Measurements from ENCODE around the gene ATP6V0B. TPM values are rescaled to one million over a fixed set of nuclear protein-coding genes. Genes with fewer than 3 reads are reported as not detected.

The ATP6V0B gene
- total RNA-seq, 1 donor from 2014 or later, result 123 TPM

DNA sequence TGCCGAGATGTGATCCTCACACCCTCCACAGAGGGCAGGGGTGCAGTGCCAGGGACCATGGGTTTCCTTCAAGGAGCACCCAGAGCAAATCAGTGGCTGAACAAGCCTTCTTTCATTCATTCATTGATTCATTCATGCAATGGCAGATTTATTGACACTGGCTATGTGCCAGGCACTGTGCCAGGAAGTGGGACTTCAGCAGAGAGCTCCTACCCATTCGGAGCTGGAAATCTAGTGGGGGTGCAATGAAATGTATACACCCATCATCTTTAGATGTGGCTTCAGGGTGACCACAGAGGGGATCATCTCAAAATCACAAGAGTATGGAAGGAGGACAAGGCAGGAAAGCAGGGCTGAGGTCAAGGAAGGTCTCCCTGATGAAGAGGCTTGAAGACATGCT, 37.6 kb downstream of the ATP6V0B start:
- peaks cover 21% of the 10 kb centered on the region for H3K4me1 Mint-ChIP-seq (ENCODE audit: low read depth)
- TF ChIP-seq, protein P1, sequence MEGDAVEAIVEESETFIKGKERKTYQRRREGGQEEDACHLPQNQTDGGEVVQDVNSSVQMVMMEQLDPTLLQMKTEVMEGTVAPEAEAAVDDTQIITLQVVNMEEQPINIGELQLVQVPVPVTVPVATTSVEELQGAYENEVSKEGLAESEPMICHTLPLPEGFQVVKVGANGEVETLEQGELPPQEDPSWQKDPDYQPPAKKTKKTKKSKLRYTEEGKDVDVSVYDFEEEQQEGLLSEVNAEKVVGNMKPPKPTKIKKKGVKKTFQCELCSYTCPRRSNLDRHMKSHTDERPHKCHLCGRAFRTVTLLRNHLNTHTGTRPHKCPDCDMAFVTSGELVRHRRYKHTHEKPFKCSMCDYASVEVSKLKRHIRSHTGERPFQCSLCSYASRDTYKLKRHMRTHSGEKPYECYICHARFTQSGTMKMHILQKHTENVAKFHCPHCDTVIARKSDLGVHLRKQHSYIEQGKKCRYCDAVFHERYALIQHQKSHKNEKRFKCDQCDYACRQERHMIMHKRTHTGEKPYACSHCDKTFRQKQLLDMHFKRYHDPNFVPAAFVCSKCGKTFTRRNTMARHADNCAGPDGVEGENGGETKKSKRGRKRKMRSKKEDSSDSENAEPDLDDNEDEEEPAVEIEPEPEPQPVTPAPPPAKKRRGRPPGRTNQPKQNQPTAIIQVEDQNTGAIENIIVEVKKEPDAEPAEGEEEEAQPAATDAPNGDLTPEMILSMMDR (IDR thresholded peaks at IDR 0.05), result no peak
- no peaks in the 10 kb centered on the region for H3K9me3 Mint-ChIP-seq (ENCODE audit: low read depth)
- no peak overlapping the region for H3K27ac Mint-ChIP-seq (ENCODE audit: unreplicated experiment)
- H3K36me3 Mint-ChIP-seq (ENCODE audit: low read depth), result peaks cover 5% of the 10 kb centered on the region
- no peak for DNase-seq (ENCODE audit: low spot score)
- H3K27me3 Mint-ChIP-seq (ENCODE audit: low read depth), result no peaks in the 10 kb centered on the region
- no peak overlapping the region for H3K4me3 Mint-ChIP-seq (ENCODE audit: unreplicated experiment)

- Mint-ChIP-seq H3K4me1 (ENCODE audit: low read depth) (peaks cover 21% of the 10 kb centered on the region), H3K36me3 (ENCODE audit: low read depth) (peaks cover 4% of the 10 kb centered on the region), H3K9me3 (ENCODE audit: low read depth) (no peaks in the 10 kb centered on the region), H3K27ac (ENCODE audit: unreplicated experiment) (no peak overlapping the region), H3K4me3 (ENCODE audit: unreplicated experiment) (no peak overlapping the region), H3K27me3 (ENCODE audit: low read depth) (no peaks in the 10 kb centered on the region)
- TF ChIP-seq, protein P1 (IDR thresholded peaks at IDR 0.05), result no peak
- DNase-seq (ENCODE audit: low spot score), result no peak
Observed at GRCh38 chr1:44012941-44013609, 38.3 kb downstream of the ATP6V0B start.

DNA sequence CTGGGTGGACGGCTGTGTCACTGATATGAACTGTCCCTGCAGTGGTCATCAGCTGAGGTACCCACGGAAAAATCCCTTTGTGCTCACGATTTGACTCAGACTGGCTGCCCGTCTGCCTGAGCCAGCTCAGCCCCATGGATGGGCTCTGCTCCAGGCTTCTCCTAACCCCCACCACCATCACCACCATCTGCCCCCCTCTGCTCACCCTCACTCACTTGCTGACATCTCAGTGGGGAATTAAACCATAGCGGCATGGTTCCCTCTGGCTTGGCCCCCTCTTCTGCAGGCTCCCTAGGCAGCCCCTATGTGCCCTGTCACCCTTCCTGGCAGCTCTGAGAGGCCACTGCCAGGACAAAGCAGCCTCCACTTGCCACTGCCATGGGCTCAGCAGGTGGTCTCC, 39.2 kb downstream of the ATP6V0B start:
- H3K36me3 Mint-ChIP-seq (ENCODE audit: low read depth), result peaks cover 4% of the 10 kb centered on the region

DNA sequence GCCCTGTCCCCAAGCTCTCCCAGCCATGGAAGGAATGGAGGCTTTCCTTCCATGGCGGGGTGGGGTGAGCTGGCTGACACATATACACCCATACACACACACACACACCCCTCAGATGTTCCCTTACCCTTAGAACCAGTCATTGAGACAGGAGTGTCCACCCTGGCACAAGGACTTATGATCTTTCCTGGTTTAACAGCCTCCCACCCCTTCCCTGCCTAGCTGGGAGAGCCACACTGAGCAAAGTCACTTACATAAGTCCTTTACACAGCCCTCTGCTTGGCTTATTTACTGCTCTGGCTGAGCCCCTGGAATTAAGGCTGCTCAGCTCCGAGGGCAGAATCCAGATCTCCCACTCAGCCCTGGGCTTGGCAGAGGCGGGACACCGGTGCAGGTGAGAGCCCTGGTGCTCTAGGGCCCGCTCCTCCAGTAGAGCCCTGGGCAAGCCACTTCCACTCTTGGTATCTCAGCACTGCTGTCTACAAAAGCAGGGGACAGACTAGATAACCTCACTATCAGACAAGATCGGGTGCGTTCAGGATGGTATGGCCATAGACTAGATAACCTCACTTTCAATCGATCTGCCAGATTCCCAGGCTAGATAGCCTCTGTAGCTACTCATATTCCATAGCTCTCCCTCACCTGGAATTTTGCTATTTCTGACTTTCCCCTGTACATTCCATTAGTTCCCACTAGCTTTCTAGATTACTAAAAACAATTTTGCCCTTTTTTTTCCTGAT, 39.8 kb downstream of the ATP6V0B start:
- no peaks in the 10 kb centered on the region for H3K9me3 Mint-ChIP-seq (ENCODE audit: low read depth)
- peaks cover 21% of the 10 kb centered on the region for H3K4me1 Mint-ChIP-seq (ENCODE audit: low read depth)
- peaks cover 4% of the 10 kb centered on the region for H3K36me3 Mint-ChIP-seq (ENCODE audit: low read depth)
- H3K4me3 Mint-ChIP-seq (ENCODE audit: unreplicated experiment), result no peak overlapping the region
- TF ChIP-seq, protein P1 (IDR thresholded peaks at IDR 0.05), result no peak
- no peak overlapping the region for H3K27ac Mint-ChIP-seq (ENCODE audit: unreplicated experiment)
- no peak for DNase-seq (ENCODE audit: low spot score)
- no peaks in the 10 kb centered on the region for H3K27me3 Mint-ChIP-seq (ENCODE audit: low read depth)

More for the DNA sequence above, 39.2 kb downstream of the ATP6V0B start:
- Mint-ChIP-seq H3K4me1 (ENCODE audit: low read depth) (peaks cover 21% of the 10 kb centered on the region), H3K27me3 (ENCODE audit: low read depth) (no peaks in the 10 kb centered on the region), H3K4me3 (ENCODE audit: unreplicated experiment) (no peak overlapping the region), H3K9me3 (ENCODE audit: low read depth) (no peaks in the 10 kb centered on the region), H3K27ac (ENCODE audit: unreplicated experiment) (no peak overlapping the region)
- TF ChIP-seq, protein P1 (IDR thresholded peaks at IDR 0.05), result no peak
- DNase-seq (ENCODE audit: low spot score), result no peak

- no peak overlapping the region for H3K4me3 Mint-ChIP-seq (ENCODE audit: unreplicated experiment)
- H3K9me3 Mint-ChIP-seq (ENCODE audit: low read depth), result no peaks in the 10 kb centered on the region
- H3K27ac Mint-ChIP-seq (ENCODE audit: unreplicated experiment), result no peak overlapping the region
- no peak for DNase-seq (ENCODE audit: low spot score)
- H3K36me3 Mint-ChIP-seq (ENCODE audit: low read depth), result peaks cover 2% of the 10 kb centered on the region
- peaks cover 21% of the 10 kb centered on the region for H3K4me1 Mint-ChIP-seq (ENCODE audit: low read depth)
- no peaks in the 10 kb centered on the region for H3K27me3 Mint-ChIP-seq (ENCODE audit: low read depth)
- TF ChIP-seq, protein P1 (IDR thresholded peaks at IDR 0.05), result no peak
Observed at GRCh38 chr1:44015206-44015605, 40.4 kb downstream of the ATP6V0B start.

Data from chondrocyte (in vitro differentiated cells).